ENCODE measurements around the gene PPP1CA.
A peak's percentile ranks its signal among the peaks of the same experiment; 100 is the strongest.

PPP1CA gene

GRCh38 chr11:67373648-67374570 lies 27.7 kb downstream of the PPP1CA start:
- Mint-ChIP-seq H3K4me3 (peak overlapping the region; percentile 88), H3K36me3 (no peaks in the 10 kb centered on the region), H3K4me1 (peaks cover 25% of the 10 kb centered on the region), H3K27ac (peak overlapping the region; percentile 85), H3K9me3 (no peaks in the 10 kb centered on the region), H3K27me3 (peaks cover 4% of the 10 kb centered on the region)

- Mint-ChIP-seq H3K36me3 (no peaks in the 10 kb centered on the region), H3K9me3 (no peaks in the 10 kb centered on the region), H3K4me1 (peaks cover 25% of the 10 kb centered on the region), H3K4me3 (peak within 1 kb of the TSS; percentile 88), H3K27ac (peak within 1 kb of the TSS; percentile 85), H3K27me3 (peaks cover 4% of the 10 kb centered on the region)
Measured at GRCh38 chr11:67372993-67373647, 28.5 kb downstream of the PPP1CA start, which contains the start of gene CLCF1. Gene CLCF1, minus strand, starts transcription at chr11:67373598. Its CDS starts 59 bp downstream, at chr11:67373539.

- no peak overlapping the region for H3K27ac Mint-ChIP-seq
- H3K4me3 Mint-ChIP-seq, result no peak overlapping the region
- H3K27me3 Mint-ChIP-seq, result peaks cover 4% of the 10 kb centered on the region
- peaks cover 25% of the 10 kb centered on the region for H3K4me1 Mint-ChIP-seq
- H3K9me3 Mint-ChIP-seq, result no peaks in the 10 kb centered on the region
- no peaks in the 10 kb centered on the region for H3K36me3 Mint-ChIP-seq
Measured at GRCh38 chr11:67372321-67372992, 29.2 kb downstream of the PPP1CA start.

DNA sequence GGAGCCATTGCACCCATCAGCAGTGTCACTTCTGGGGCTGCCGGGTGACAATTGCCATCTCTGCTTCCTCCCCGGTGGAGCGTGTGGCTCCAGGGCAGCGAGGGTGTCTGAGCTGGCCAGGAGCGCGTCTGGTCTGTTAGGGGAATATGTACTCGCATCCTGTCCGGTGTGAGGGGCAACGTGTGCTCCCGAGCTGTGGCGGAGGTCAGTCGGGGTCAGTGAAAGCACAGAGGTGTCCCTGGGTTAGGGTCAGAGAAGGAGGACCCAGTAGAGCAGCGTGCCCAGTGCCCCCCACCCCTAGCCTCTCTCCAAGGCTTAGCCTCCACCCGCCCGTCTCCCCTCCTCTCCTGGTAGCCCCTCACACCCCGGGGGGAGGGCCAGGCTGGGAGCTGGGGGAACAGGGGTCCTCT lies 29.7 kb downstream of the PPP1CA start:
- H3K9me3 Mint-ChIP-seq, result no peaks in the 10 kb centered on the region
- peak overlapping the region; percentile 80 for H3K4me3 Mint-ChIP-seq
- peak overlapping the region; percentile 23 for H3K27ac Mint-ChIP-seq
- no peaks in the 10 kb centered on the region for H3K36me3 Mint-ChIP-seq
- H3K4me1 Mint-ChIP-seq, result peaks cover 25% of the 10 kb centered on the region
- H3K27me3 Mint-ChIP-seq, result peaks cover 4% of the 10 kb centered on the region

DNA sequence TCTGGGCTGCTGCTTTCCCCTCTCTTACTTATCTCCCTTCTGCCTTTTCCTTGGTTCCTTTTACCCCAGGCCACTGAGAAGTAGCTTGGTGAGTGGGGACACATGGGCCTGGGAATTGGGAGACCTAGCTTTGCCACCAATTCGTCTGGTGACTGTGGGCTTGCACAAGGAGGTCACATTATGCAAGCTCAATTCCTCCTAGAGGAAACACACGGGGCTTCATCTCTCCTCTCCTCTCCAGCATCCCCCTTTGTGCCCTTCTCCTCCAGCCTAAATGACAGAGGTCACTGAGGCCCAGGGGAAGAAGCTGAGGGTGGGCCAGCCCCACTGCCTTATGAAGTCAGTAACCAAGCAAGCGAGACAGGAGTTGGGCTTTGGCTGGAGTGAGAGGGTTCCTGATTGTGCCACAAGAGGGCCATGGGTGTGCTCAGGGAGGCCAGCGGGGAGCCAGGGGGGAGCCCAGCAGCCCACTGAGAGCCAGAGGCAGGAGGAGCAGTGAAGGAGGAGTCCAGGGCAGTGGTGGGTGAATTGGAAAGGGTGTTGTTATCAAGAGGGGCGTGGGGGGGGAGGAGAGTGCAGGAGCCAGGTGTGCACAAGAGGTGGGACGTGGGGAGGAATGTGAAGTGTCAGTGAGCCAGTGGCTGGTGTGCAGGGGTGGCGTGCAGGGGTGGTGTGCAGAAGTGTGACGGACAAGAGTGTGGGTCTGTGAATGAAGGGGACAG lies 30.3 kb downstream of the PPP1CA start:
- H3K4me3 Mint-ChIP-seq, result peak overlapping the region; percentile 80
- H3K27ac Mint-ChIP-seq, result peak overlapping the region; percentile 42
- H3K27me3 Mint-ChIP-seq, result peaks cover 4% of the 10 kb centered on the region
- no peaks in the 10 kb centered on the region for H3K36me3 Mint-ChIP-seq
- no peaks in the 10 kb centered on the region for H3K9me3 Mint-ChIP-seq
- peaks cover 25% of the 10 kb centered on the region for H3K4me1 Mint-ChIP-seq

- Mint-ChIP-seq H3K36me3 (no peaks in the 10 kb centered on the region), H3K4me3 (no peak overlapping the region), H3K4me1 (peaks cover 25% of the 10 kb centered on the region), H3K27ac (no peak overlapping the region), H3K9me3 (no peaks in the 10 kb centered on the region), H3K27me3 (peaks cover 4% of the 10 kb centered on the region)
Measured at GRCh38 chr11:67370351-67371076, 31.1 kb downstream of the PPP1CA start.

- Mint-ChIP-seq H3K4me3 (no peak overlapping the region), H3K27ac (no peak overlapping the region), H3K27me3 (peaks cover 4% of the 10 kb centered on the region), H3K9me3 (no peaks in the 10 kb centered on the region), H3K36me3 (no peaks in the 10 kb centered on the region), H3K4me1 (peaks cover 26% of the 10 kb centered on the region)
Measured at GRCh38 chr11:67369801-67370284, 31.8 kb downstream of the PPP1CA start.

DNA sequence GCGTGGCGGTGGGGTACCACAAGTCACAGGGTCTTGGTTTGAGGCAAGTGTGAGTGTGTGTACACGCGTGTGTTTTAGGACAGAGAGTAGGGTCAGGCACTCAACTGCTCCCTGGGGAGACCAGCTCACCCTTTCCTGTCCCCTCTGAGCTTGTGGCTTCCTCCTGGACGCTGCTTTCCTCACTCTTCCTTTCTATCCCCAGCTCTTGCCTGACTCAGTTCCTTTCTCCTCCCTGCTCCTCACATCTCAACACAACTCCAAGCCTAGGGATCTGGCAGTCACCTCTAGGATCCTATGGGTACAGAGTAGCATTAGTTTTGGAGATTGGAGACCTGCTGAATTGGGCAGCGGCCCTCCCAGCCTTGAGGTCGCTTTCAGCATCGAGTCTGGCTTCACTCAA lies 32.4 kb downstream of the PPP1CA start:
- no peak overlapping the region for H3K27ac Mint-ChIP-seq
- H3K9me3 Mint-ChIP-seq, result no peaks in the 10 kb centered on the region
- H3K27me3 Mint-ChIP-seq, result peaks cover 3% of the 10 kb centered on the region
- H3K36me3 Mint-ChIP-seq, result no peaks in the 10 kb centered on the region
- no peak overlapping the region for H3K4me3 Mint-ChIP-seq
- peaks cover 27% of the 10 kb centered on the region for H3K4me1 Mint-ChIP-seq

- Mint-ChIP-seq H3K9me3 (no peaks in the 10 kb centered on the region), H3K36me3 (no peaks in the 10 kb centered on the region), H3K4me3 (no peak overlapping the region), H3K27me3 (no peaks in the 10 kb centered on the region), H3K4me1 (peaks cover 28% of the 10 kb centered on the region), H3K27ac (no peak overlapping the region)
Measured at GRCh38 chr11:67368621-67369020, 33.0 kb downstream of the PPP1CA start.

GRCh38 chr11:67367761-67368227 lies 33.9 kb downstream of the PPP1CA start:
- H3K27ac Mint-ChIP-seq, result no peak overlapping the region
- H3K36me3 Mint-ChIP-seq, result no peaks in the 10 kb centered on the region
- H3K4me3 Mint-ChIP-seq, result no peak overlapping the region
- no peaks in the 10 kb centered on the region for H3K27me3 Mint-ChIP-seq
- H3K9me3 Mint-ChIP-seq, result no peaks in the 10 kb centered on the region
- peaks cover 31% of the 10 kb centered on the region for H3K4me1 Mint-ChIP-seq

- H3K27me3 Mint-ChIP-seq, result no peaks in the 10 kb centered on the region
- H3K4me3 Mint-ChIP-seq, result no peak overlapping the region
- no peak overlapping the region for H3K27ac Mint-ChIP-seq
- H3K9me3 Mint-ChIP-seq, result no peaks in the 10 kb centered on the region
- H3K36me3 Mint-ChIP-seq, result no peaks in the 10 kb centered on the region
- H3K4me1 Mint-ChIP-seq, result peaks cover 33% of the 10 kb centered on the region
Measured at GRCh38 chr11:67366961-67367760, 34.5 kb downstream of the PPP1CA start.

- H3K4me1 Mint-ChIP-seq, result peaks cover 28% of the 10 kb centered on the region
- H3K36me3 Mint-ChIP-seq, result no peaks in the 10 kb centered on the region
- no peaks in the 10 kb centered on the region for H3K9me3 Mint-ChIP-seq
- H3K27ac Mint-ChIP-seq, result no peak overlapping the region
- H3K4me3 Mint-ChIP-seq, result no peak overlapping the region
- no peaks in the 10 kb centered on the region for H3K27me3 Mint-ChIP-seq
Measured at GRCh38 chr11:67366546-67366945, 35.1 kb downstream of the PPP1CA start.

GRCh38 chr11:67365736-67366444 lies 35.8 kb downstream of the PPP1CA start:
- H3K9me3 Mint-ChIP-seq, result no peaks in the 10 kb centered on the region
- no peaks in the 10 kb centered on the region for H3K36me3 Mint-ChIP-seq
- no peak overlapping the region for H3K27ac Mint-ChIP-seq
- no peak overlapping the region for H3K4me3 Mint-ChIP-seq
- no peaks in the 10 kb centered on the region for H3K27me3 Mint-ChIP-seq
- H3K4me1 Mint-ChIP-seq, result peaks cover 24% of the 10 kb centered on the region
